Osteocyte (in vitro differentiated cells): ENCODE data around the gene SAMSN1. TPM values are rescaled to one million over a fixed set of nuclear protein-coding genes. Genes with fewer than 3 reads are reported as not detected.

Source experiments
- DNase-seq: peaks from one replicate; pipeline ENCODE4 v3.0.0; 2021; ENCODE audit warnings: mixed read lengths; ENCODE audit not compliant: unreplicated experiment; ENCODE audit errors: extremely low spot score
- H3K27ac Mint-ChIP-seq: one replicate; pipeline ENCODE4 v1.8.0; 2021; ENCODE audit warnings: mild to moderate bottlenecking, mixed read lengths; ENCODE audit not compliant: unreplicated experiment
- H3K27me3 Mint-ChIP-seq: one replicate; pipeline ENCODE4 v1.8.0; 2021; ENCODE audit warnings: mixed read lengths; ENCODE audit not compliant: unreplicated experiment
- H3K36me3 Mint-ChIP-seq: one replicate; pipeline ENCODE4 v1.8.0; 2021; ENCODE audit warnings: mixed read lengths; ENCODE audit not compliant: unreplicated experiment
- H3K4me1 Mint-ChIP-seq: one replicate; pipeline ENCODE4 v1.8.0; 2021; ENCODE audit warnings: mixed read lengths; ENCODE audit not compliant: unreplicated experiment
- H3K4me3 Mint-ChIP-seq: one replicate; pipeline ENCODE4 v1.8.0; 2021; ENCODE audit warnings: mild to moderate bottlenecking, moderate library complexity, mixed read lengths; ENCODE audit not compliant: unreplicated experiment
- H3K9me3 Mint-ChIP-seq: one replicate; pipeline ENCODE4 v1.8.0; 2021; ENCODE audit warnings: mixed read lengths; ENCODE audit not compliant: unreplicated experiment
- CTCF ChIP-seq: fragments of 200-600 bp; sonication (generic); IDR thresholded peaks from 2 replicates; pipeline ENCODE4 v1.5.0; 2021; ENCODE audit warnings: antibody characterized with exemption, mild to moderate bottlenecking, moderate library complexity
- total RNA-seq: library from RNA; stranded (reverse); gene quantifications from 2 replicates; pipeline ENCODE4 v1.2.1, GENCODE V29; 2021

SAMSN1 gene
- total RNA-seq, 1 donor from 2014 or later: not detected

DNA sequence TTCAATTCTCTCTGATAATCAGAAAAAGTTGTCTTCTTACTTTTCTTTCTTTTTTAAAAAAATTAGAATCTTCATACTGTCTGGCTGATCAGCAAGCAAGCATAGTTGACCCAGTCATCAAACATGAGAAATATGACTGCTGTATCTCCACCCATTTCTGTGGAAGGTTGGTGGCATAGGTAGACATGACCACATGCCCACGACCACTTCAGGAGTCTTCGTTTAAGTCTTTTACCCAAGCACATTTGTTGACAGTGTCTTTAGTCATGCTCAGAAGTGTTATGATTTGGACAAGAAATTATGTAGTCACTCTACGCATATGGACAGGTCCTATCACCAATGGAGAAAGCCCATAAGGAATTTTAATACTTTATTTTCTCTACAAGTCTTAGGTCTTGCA lies 88.4 kb downstream of the SAMSN1 start:
- no peak for DNase-seq
- no peaks in the 10 kb centered on the region for H3K4me1 Mint-ChIP-seq
- no peaks in the 10 kb centered on the region for H3K36me3 Mint-ChIP-seq
- no peak overlapping the region for H3K27ac Mint-ChIP-seq
- H3K9me3 Mint-ChIP-seq: peaks cover 19% of the 10 kb centered on the region
- no peak for TF ChIP-seq CTCF
- no peak overlapping the region for H3K4me3 Mint-ChIP-seq
- no peaks in the 10 kb centered on the region for H3K27me3 Mint-ChIP-seq

GRCh38 chr21:14456911-14457310 lies 89.2 kb downstream of the SAMSN1 start:
- no peak overlapping the region for H3K4me3 Mint-ChIP-seq
- H3K27ac Mint-ChIP-seq: no peak overlapping the region
- TF ChIP-seq CTCF: no peak
- peaks cover 17% of the 10 kb centered on the region for H3K9me3 Mint-ChIP-seq
- no peaks in the 10 kb centered on the region for H3K27me3 Mint-ChIP-seq
- no peaks in the 10 kb centered on the region for H3K4me1 Mint-ChIP-seq
- H3K36me3 Mint-ChIP-seq: no peaks in the 10 kb centered on the region
- no peak for DNase-seq

DNA sequence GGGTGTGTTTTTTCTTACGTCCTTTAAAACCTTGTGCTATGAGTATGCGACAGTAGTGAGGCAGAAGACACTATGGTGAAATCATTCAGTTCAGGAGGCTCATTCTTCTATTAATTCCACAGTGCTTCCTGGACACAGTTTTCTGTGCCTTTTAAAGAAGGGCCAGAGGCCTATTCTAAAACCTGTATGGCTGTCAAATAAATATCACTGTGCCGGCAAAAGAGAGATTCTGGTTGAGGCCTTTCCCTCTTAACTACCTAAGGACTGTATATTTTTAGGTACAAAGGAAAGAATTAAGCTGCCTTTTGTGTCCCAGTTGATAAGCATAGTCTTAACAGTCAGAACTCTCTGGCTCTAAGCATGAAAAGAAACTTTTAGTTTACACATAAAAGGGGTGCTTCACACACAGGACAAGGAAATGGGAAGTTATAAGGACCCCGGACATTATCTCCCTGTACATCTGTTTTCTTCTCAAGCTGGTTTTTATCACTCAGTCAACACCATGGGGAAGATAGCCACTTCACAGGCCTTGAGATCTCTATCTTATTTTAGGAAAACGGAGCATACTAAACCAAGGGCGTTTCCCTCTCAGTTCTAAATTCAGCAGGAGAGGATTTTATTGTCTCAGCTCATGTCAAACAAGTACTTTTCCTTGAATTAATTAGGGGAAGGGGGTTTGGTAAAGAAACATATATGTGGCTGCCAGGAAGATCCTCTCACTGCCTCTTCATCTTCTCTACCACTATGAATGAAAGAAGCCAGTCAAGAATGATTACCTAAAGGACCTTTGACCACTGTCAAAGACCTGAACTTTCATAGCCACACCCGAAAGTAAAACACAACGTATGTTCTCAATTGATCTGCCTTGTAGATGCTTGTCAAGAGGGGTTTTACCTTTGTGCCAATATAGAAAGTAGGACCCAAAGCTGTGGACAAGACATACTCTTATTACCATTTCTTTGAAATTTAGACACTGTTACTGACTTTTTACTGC lies 91.8 kb downstream of the SAMSN1 start:
- no peaks in the 10 kb centered on the region for H3K36me3 Mint-ChIP-seq
- peaks cover 12% of the 10 kb centered on the region for H3K9me3 Mint-ChIP-seq
- no peaks in the 10 kb centered on the region for H3K27me3 Mint-ChIP-seq
- no peaks in the 10 kb centered on the region for H3K4me1 Mint-ChIP-seq
- no peak overlapping the region for H3K4me3 Mint-ChIP-seq
- no peak overlapping the region for H3K27ac Mint-ChIP-seq
- TF ChIP-seq CTCF: no peak
- no peak for DNase-seq

DNA sequence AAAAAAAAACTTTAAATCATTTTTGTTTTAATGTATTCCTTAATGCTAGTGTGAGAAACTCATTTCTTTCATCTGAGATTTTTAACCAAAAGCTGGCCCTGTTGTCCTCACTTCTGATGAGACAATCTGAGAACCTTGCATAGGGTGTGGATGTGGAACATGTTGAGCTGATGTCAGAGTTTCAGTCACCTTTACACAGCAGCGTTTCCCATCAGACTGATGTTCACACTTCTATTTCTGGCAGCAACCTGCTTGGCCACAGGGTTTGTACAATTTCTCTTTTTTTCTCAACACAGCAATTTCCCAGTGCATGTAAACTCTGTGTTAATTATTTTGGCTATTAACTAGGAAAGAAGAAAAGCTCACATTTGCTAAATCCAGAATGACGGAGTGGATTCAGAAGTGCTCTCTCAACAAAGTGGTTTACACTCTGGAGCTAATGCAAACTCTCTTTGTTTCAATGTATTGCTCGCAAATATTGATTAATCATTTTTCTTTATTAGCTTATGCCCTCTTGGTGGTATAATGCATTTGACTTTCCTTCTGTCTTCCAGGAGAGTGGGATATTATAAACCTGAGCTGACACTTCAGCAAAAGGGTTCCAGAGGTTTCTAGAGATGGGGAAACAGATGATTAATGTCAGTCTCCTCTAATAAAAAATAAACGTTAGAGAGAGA lies 92.6 kb downstream of the SAMSN1 start:
- DNase-seq: no peak
- H3K9me3 Mint-ChIP-seq: peaks cover 10% of the 10 kb centered on the region
- H3K27ac Mint-ChIP-seq: no peak overlapping the region
- H3K4me1 Mint-ChIP-seq: no peaks in the 10 kb centered on the region
- no peak for TF ChIP-seq CTCF
- H3K36me3 Mint-ChIP-seq: no peaks in the 10 kb centered on the region
- no peak overlapping the region for H3K4me3 Mint-ChIP-seq
- H3K27me3 Mint-ChIP-seq: no peaks in the 10 kb centered on the region

- no peak for DNase-seq
- Mint-ChIP-seq H3K27me3 (no peaks in the 10 kb centered on the region), H3K36me3 (no peaks in the 10 kb centered on the region), H3K9me3 (peaks cover 8% of the 10 kb centered on the region), H3K4me1 (no peaks in the 10 kb centered on the region), H3K27ac (no peak overlapping the region), H3K4me3 (no peak overlapping the region)
- no peak for TF ChIP-seq CTCF
Measured at GRCh38 chr21:14452727-14453241, 93.3 kb downstream of the SAMSN1 start.
